ENCODE data around the gene MARK4.
"Not testable (repeated sequence)": the region's sequence is repeated elsewhere in the genome, so short reads cannot be mapped to it uniquely, and the experiment has no call there.

Gene MARK4

DNA sequence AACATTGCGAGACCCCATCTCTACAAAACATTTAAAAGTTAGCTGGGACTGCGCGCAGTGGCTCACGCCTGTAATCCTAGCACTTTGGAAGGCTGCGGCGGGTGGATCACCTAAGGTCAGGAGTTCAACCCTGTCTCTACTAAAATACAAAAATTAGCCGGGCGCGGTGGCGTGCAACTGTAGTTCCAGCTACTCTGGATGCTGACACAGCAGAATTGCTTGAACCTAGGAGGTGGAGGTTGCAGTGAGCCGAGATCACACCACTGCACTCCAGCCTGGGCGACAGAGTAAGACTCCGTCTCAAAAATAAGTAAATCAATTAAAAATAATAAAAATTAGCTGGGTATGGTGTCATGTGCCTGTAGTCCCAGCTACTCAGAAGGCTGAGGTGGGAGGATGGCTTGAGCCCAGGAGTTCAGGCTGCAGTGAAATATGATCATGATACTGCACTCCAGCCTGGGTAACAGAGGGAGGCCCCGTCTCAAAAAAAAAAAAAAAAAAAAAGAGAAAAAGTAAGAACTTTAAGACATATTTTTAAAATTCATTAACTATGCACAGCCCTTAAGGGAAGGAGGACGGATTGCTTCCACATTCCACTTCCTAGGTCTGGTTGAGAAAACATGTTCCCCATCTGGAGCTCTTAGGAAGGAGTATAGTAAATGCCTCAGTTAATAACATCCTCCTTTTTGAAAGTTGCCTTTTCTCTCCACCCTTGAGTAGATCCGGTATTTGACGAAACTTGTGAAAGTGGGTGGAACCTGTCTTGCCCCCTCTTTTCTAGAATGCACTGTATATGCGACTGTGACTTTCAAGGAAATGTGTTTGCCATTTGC, 31.9 kb upstream of the MARK4 start:
- peaks cover 3% of the 10 kb centered on the region for H3K9me3 Mint-ChIP-seq
- peaks cover 52% of the 10 kb centered on the region for H3K4me1 Mint-ChIP-seq
- peaks cover 5% of the 10 kb centered on the region for H3K36me3 Mint-ChIP-seq (ENCODE audit: low read depth)
- DNase-seq, result peak; percentile 38
- TF ChIP-seq, protein P1, sequence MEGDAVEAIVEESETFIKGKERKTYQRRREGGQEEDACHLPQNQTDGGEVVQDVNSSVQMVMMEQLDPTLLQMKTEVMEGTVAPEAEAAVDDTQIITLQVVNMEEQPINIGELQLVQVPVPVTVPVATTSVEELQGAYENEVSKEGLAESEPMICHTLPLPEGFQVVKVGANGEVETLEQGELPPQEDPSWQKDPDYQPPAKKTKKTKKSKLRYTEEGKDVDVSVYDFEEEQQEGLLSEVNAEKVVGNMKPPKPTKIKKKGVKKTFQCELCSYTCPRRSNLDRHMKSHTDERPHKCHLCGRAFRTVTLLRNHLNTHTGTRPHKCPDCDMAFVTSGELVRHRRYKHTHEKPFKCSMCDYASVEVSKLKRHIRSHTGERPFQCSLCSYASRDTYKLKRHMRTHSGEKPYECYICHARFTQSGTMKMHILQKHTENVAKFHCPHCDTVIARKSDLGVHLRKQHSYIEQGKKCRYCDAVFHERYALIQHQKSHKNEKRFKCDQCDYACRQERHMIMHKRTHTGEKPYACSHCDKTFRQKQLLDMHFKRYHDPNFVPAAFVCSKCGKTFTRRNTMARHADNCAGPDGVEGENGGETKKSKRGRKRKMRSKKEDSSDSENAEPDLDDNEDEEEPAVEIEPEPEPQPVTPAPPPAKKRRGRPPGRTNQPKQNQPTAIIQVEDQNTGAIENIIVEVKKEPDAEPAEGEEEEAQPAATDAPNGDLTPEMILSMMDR (IDR thresholded peaks at IDR 0.05), result no peak
- H3K27me3 Mint-ChIP-seq (ENCODE audit: low read depth, poor library complexity), result peaks cover 92% of the 10 kb centered on the region
- no peak overlapping the region for H3K27ac Mint-ChIP-seq
- peak overlapping the region; percentile 45 for H3K4me3 Mint-ChIP-seq

DNA sequence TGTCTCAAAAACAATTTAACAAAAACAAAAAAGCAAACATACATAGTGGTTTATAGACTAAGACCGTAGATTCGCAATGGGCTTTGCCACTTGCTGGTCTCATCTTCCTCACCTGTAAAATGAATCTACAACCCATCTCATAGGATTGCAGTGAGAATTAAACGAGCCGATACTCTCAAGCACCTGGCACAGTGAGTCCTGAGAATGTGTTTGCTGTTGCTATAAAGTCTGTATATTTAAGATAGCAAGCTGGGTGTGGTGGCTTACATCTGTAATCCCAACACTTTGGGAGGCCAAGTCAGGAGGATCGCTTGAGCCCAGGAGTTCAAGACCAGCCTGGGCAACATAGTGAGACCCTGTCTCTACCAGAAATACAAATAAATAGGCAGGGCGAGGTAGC, 28.3 kb upstream of the MARK4 start:
- peak overlapping the region; percentile 5 for H3K4me3 Mint-ChIP-seq
- TF ChIP-seq, protein P1 (IDR thresholded peaks at IDR 0.05), result no peak
- H3K4me1 Mint-ChIP-seq, result peaks cover 29% of the 10 kb centered on the region
- peaks cover 9% of the 10 kb centered on the region for H3K36me3 Mint-ChIP-seq (ENCODE audit: low read depth)
- peak overlapping the region; percentile 7 for H3K27ac Mint-ChIP-seq
- no peak for DNase-seq
- peaks cover 71% of the 10 kb centered on the region for H3K27me3 Mint-ChIP-seq (ENCODE audit: low read depth, poor library complexity)
- no peaks in the 10 kb centered on the region for H3K9me3 Mint-ChIP-seq

DNA sequence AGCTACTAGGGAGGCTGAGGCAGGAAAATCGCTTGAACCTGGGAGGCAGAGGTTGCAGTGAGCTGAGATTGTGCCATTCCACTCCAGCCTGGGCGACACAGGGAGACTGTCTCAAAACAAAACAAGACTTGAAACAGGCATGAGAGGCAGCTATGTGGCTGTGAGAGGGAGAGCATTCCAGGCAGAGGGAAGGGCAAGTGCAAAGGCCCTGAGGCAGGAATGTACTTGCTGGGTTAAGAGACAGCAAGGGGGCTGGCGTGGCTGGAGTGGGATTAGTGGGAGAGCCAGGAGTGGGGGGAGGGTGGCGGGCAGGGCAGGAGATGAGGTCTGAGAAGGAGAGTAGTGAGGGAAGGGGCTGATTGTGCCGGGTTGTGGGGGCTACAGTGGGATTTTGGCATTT, 27.2 kb upstream of the MARK4 start:
- Mint-ChIP-seq H3K4me1 (peaks cover 22% of the 10 kb centered on the region), H3K4me3 (no peak overlapping the region), H3K36me3 (ENCODE audit: low read depth) (peaks cover 10% of the 10 kb centered on the region), H3K27ac (no peak overlapping the region), H3K9me3 (no peaks in the 10 kb centered on the region), H3K27me3 (ENCODE audit: low read depth, poor library complexity) (peaks cover 66% of the 10 kb centered on the region)
- no peak for DNase-seq
- TF ChIP-seq, protein P1 (IDR thresholded peaks at IDR 0.05), result no peak

DNA sequence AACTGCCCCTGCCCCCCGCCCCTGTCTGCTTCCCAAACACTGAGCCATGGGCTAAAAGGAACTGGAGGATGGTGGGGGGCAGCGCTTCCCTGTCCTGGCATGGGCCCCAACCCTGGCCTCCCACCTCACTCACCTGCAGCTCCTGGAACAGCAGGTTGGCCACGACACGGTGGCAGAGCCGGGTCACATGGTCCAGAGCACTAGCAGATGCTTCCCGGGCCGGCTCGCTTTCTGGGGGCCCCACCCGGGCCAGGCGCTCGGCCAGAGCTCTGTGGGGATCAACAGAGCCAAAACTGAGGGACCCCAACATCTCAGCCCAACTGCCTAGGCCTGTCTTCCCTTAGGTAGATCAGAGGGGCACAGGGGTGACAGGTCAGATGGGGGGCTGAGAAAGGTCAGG, 26.4 kb upstream of the MARK4 start:
- H3K36me3 Mint-ChIP-seq (ENCODE audit: low read depth), result peaks cover 10% of the 10 kb centered on the region
- no peak overlapping the region for H3K27ac Mint-ChIP-seq
- H3K9me3 Mint-ChIP-seq, result no peaks in the 10 kb centered on the region
- no peak for DNase-seq
- peaks cover 58% of the 10 kb centered on the region for H3K27me3 Mint-ChIP-seq (ENCODE audit: low read depth, poor library complexity)
- TF ChIP-seq, protein P1 (IDR thresholded peaks at IDR 0.05), result no peak
- H3K4me1 Mint-ChIP-seq, result peaks cover 14% of the 10 kb centered on the region
- no peak overlapping the region for H3K4me3 Mint-ChIP-seq

DNA sequence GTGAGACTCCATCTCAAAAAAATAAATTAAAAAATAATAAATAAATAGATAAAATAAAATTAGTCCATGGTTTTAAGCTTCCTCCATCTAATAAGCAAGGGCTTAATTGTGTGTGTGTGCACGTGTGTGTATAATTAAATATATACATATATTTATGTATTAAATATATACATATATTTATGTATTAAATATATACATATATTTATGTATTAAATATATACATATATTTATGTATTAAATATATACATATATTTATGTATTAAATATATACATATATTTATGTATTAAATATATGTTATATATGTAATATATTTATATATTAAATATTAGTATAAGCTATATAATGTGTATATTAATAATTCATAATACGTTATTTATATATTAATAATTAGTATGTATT, 22.0 kb upstream of the MARK4 start:
- not testable (repeated sequence) for H3K9me3 Mint-ChIP-seq, H3K4me3 Mint-ChIP-seq, DNase-seq, H3K27ac Mint-ChIP-seq
- Mint-ChIP-seq H3K27me3 (ENCODE audit: low read depth, poor library complexity) (peaks cover 58% of the 10 kb centered on the region), H3K36me3 (ENCODE audit: low read depth) (peaks cover 23% of the 10 kb centered on the region), H3K4me1 (peaks cover 12% of the 10 kb centered on the region)

DNA sequence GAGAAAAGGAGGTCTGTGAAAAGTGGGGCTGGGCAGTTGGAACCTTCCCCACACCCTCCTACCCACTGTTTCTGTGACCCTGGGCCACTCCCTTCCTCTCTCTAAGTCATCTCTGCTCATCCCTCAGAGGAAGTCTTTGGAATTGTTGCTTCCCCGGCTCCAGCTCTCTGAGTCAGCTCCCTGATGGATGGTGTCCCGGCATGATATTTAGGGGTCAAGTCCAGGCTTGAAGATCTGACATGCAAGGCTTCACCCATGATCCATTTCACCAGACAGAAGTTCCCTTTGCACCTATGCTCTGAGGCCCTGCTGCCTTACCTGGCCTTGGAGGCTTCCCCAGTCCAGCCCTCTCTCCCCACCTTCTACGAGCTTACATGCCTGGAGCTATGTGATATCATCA, 19.2 kb upstream of the MARK4 start:
- H3K27me3 Mint-ChIP-seq (ENCODE audit: low read depth, poor library complexity), result peaks cover 75% of the 10 kb centered on the region
- H3K4me3 Mint-ChIP-seq, result no peak overlapping the region
- peaks cover 23% of the 10 kb centered on the region for H3K36me3 Mint-ChIP-seq (ENCODE audit: low read depth)
- no peak for DNase-seq
- no peak overlapping the region for H3K27ac Mint-ChIP-seq
- H3K4me1 Mint-ChIP-seq, result peaks cover 34% of the 10 kb centered on the region
- H3K9me3 Mint-ChIP-seq, result peaks cover 7% of the 10 kb centered on the region
- TF ChIP-seq, protein P1 (IDR thresholded peaks at IDR 0.05), result no peak
